HCT116 (cell line): ENCODE results near the gene CGN.

Source experiments
- CEBPB ChIP-seq: IDR thresholded peaks from 2 replicates; pipeline ENCODE4 v1.6.1; 2012; ENCODE audit warnings: low read depth
- CTCF ChIP-seq, 3 experiments: fragments of 200-600 bp in 1 of 3; sonication (generic) in 1 of 3; IDR thresholded peaks in 2 of 3; conservative IDR thresholded peaks in 1 of 3; 2 replicates each; pipeline ENCODE4 v1.5.1; 2012 to 2017; ENCODE audit warnings: low read depth in 2 of 3, low read length in 2 of 3, antibody characterized with exemption in 1 of 3, borderline replicate concordance in 1 of 3, control low read depth in 1 of 3, mild to moderate bottlenecking in 1 of 3, mixed read lengths in 1 of 3, mixed run types in 1 of 3, moderate library complexity in 1 of 3; ENCODE audit not compliant: insufficient read depth in 1 of 3
- EGR1 ChIP-seq: IDR thresholded peaks from 2 replicates; pipeline ENCODE4 v1.6.1; 2012; ENCODE audit warnings: low read depth
- EZH2 ChIP-seq: fragments of 200-600 bp; sonication (generic); IDR thresholded peaks from 2 replicates; pipeline ENCODE4 v1.6.1; 2017; ENCODE audit warnings: antibody characterized with exemption, mixed run types
- FOSL1 ChIP-seq: IDR thresholded peaks from 2 replicates; pipeline ENCODE4 v1.6.1; 2012; ENCODE audit warnings: low read depth
- POLR2AphosphoS5 ChIP-seq: IDR thresholded peaks from 2 replicates; pipeline ENCODE4 v1.6.1; 2011; ENCODE audit warnings: mild to moderate bottlenecking, low read depth, low read length, moderate library complexity
- SP1 ChIP-seq: IDR thresholded peaks from 2 replicates; pipeline ENCODE4 v1.6.1; 2012; ENCODE audit warnings: low read depth
- TCF7L2 ChIP-seq: IDR thresholded peaks from 2 replicates; pipeline ENCODE4 v1.7.0; 2011; ENCODE audit warnings: borderline replicate concordance, inconsistent platforms; ENCODE audit not compliant: insufficient read depth, insufficient read length; ENCODE audit errors: extremely low read depth
- TF ChIP-seq, protein P1 (sequence below): IDR thresholded peaks from 2 replicates; pipeline ENCODE4 v1.6.1; 2012; ENCODE audit warnings: low read depth

DNA sequence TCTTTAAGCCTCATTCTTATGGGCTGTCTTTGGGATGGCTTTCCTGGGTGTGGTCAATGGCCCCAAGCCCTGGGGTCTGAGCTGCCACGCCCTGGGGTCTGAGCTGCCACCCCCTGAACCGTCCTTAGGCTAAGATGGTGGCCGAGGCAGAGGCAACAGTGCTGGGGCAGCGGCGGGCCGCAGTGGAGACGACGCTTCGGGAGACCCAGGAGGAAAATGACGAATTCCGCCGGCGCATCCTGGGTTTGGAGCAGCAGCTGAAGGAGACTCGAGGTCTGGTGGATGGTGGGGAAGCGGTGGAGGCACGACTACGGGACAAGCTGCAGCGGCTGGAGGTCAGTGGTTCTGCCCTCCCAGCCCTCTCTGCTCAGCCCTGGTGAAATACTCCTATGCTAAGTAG lies 18.6 kb downstream of the CGN start:
- no peak for TF ChIP-seq CEBPB
- TF ChIP-seq EGR1, result no peak
- no peak for TF ChIP-seq EZH2
- no peak for TF ChIP-seq SP1
- TF ChIP-seq CTCF (IDR thresholded peaks at IDR 0.05 in 2 of 3, conservative IDR thresholded peaks at IDR 0.05 in 1 of 3; ENCODE audit: borderline replicate concordance in 1 of 3, insufficient read depth in 1 of 3, low read depth in 2 of 3, low read length in 2 of 3), result no peak
- no peak for TF ChIP-seq FOSL1
- no peak for TF ChIP-seq POLR2AphosphoS5
- TF ChIP-seq, protein P1, sequence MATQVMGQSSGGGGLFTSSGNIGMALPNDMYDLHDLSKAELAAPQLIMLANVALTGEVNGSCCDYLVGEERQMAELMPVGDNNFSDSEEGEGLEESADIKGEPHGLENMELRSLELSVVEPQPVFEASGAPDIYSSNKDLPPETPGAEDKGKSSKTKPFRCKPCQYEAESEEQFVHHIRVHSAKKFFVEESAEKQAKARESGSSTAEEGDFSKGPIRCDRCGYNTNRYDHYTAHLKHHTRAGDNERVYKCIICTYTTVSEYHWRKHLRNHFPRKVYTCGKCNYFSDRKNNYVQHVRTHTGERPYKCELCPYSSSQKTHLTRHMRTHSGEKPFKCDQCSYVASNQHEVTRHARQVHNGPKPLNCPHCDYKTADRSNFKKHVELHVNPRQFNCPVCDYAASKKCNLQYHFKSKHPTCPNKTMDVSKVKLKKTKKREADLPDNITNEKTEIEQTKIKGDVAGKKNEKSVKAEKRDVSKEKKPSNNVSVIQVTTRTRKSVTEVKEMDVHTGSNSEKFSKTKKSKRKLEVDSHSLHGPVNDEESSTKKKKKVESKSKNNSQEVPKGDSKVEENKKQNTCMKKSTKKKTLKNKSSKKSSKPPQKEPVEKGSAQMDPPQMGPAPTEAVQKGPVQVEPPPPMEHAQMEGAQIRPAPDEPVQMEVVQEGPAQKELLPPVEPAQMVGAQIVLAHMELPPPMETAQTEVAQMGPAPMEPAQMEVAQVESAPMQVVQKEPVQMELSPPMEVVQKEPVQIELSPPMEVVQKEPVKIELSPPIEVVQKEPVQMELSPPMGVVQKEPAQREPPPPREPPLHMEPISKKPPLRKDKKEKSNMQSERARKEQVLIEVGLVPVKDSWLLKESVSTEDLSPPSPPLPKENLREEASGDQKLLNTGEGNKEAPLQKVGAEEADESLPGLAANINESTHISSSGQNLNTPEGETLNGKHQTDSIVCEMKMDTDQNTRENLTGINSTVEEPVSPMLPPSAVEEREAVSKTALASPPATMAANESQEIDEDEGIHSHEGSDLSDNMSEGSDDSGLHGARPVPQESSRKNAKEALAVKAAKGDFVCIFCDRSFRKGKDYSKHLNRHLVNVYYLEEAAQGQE, result no peak
- no peak for TF ChIP-seq TCF7L2
